Uterus (tissue), 4 donors: Measurements from ENCODE around the gene HID1. TPM values are rescaled to one million over a fixed set of nuclear protein-coding genes. Genes with fewer than 3 reads are reported as not detected.

ENCODE experiments used
- DNase-seq, 2 donors: peaks; one replicate each; pipeline ENCODE4 v3.0.0-alpha.2; 2019 to 2020
- H3K27ac ChIP-seq, 2 donors: fragments of 200-600 bp; sonication (generic); 1 replicate in 1 of 2; 2 replicates in 1 of 2; pipeline ENCODE4 v1.5.1; 2016 to 2018
- H3K27me3 ChIP-seq, 2 donors: fragments of 200-600 bp; sonication (generic); one replicate each; pipeline ENCODE4 v1.5.1; 2018 to 2019; ENCODE audit warnings: control low read depth in 1 of 2
- H3K36me3 ChIP-seq, 2 donors: fragments of 200-600 bp; sonication (generic); one replicate each; pipeline ENCODE4 v1.5.1; 2019; ENCODE audit warnings: control low read depth in 1 of 2
- H3K4me1 ChIP-seq, 2 donors: fragments of 200-600 bp; sonication (generic); one replicate each; pipeline ENCODE4 v1.5.1; 2018 to 2019; ENCODE audit warnings: control low read depth in 1 of 2
- H3K4me3 ChIP-seq, 2 donors: fragments of 200-600 bp; sonication (generic); 1 replicate in 1 of 2; 2 replicates in 1 of 2; pipeline ENCODE4 v1.5.1; 2018 to 2019; ENCODE audit warnings: mild to moderate bottlenecking in 1 of 2
- H3K9me3 ChIP-seq, 2 donors: fragments of 200-600 bp; sonication (generic); one replicate each; pipeline ENCODE4 v1.5.1; 2019; ENCODE audit warnings: control low read depth in 1 of 2
- POLR2A ChIP-seq, 2 donors: fragments of 450-650 bp; IDR thresholded peaks; one replicate each; pipeline ENCODE4 v1.6.1; 2016; ENCODE audit warnings: antibody characterized with exemption in 2 of 2, mild to moderate bottlenecking in 1 of 2, moderate library complexity in 1 of 2
- intact Hi-C: fragments of 100-400 bp; cut with DNase I; formaldehyde crosslinking; loops from one replicate; pipeline ENCODE4 v1.15.1; 2023; ENCODE audit warnings: low total_unique reads
- total RNA-seq, 4 donors: library from RNA; depleted of rRNA in 3 of 4; stranded (reverse); fragments of >200 nt in 3 of 4; gene quantifications; one replicate each; pipeline versions ENCODE4 v1.1.0 to v1.2.4, GENCODE V29; 2014 to 2023
- TF ChIP-seq, protein P1 (sequence below), 4 experiments: fragments of 200-600 bp in 2 of 4; fragments of 450-650 bp in 2 of 4; sonication (generic) in 2 of 4; IDR thresholded peaks; one replicate each; pipeline ENCODE4 v1.5.1; 2016 to 2019; ENCODE audit warnings: antibody characterized with exemption in 4 of 4, mild to moderate bottlenecking in 2 of 4, moderate library complexity in 1 of 4
- donor health status: DM: yes; HTN: yes; CAD: no.

Gene HID1
- total RNA-seq, 4 donors from 2014 or later = 4.4 to 46.2 (median 22.6) TPM

DNA sequence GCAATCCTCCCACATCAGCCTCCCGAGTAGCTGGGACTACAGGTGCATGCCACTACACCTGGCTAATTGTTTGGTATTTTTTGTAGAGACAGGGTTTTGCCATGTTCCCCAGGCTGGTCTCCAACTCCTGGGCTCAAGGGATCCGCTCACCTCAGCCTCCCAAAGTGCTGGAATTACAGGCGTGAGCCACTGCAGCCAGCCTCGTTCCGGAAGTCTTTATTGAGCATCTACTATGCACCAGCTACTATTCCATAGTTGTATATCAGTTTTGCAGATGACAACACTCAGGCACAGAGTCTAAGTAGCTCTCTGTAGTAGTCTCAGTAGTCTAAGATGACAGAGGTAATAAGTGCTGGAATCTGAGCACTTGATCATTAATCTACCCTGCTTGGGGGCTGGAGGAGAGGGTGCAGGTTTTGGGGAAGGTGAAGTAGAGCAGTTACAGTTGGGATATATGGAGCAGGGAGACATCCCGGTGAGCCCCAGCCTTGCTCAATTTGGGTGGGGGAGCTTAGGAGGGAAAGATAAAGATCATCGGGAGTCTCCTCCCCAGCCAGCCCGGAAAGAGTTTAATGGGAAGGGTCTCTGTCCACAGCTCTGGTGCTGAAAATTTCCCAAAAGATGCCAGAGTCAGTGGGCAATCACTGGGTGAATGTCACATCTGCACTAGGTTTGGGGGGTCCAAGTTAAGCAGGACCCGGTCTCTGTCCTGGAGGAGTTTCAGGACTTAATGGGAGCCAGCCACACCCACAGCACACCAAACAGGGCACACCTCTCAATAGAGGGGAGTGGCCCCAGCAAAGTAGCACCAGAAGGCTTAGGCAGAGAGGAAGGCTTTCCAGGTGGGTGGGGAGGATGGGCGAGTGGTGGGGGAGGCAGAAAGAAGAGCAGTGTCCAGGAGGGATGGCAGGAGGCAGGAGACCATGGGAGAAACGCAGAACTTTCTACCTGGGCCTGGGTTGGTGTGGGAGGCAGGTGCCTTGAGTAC, 35.2 kb downstream of the HID1 start:
- intact Hi-C loops = no loop called here
- H3K27me3 ChIP-seq = peaks cover 0 to 29% of the 10 kb centered on the region in 2 donors
- no peak for DNase-seq
- H3K4me1 ChIP-seq = no peaks in the 10 kb centered on the region
- no peaks in the 10 kb centered on the region for H3K9me3 ChIP-seq
- H3K36me3 ChIP-seq = no peaks in the 10 kb centered on the region
- no peak overlapping the region for H3K27ac ChIP-seq
- TF ChIP-seq POLR2A (IDR thresholded peaks at IDR 0.05) = no peak
- TF ChIP-seq, protein P1, sequence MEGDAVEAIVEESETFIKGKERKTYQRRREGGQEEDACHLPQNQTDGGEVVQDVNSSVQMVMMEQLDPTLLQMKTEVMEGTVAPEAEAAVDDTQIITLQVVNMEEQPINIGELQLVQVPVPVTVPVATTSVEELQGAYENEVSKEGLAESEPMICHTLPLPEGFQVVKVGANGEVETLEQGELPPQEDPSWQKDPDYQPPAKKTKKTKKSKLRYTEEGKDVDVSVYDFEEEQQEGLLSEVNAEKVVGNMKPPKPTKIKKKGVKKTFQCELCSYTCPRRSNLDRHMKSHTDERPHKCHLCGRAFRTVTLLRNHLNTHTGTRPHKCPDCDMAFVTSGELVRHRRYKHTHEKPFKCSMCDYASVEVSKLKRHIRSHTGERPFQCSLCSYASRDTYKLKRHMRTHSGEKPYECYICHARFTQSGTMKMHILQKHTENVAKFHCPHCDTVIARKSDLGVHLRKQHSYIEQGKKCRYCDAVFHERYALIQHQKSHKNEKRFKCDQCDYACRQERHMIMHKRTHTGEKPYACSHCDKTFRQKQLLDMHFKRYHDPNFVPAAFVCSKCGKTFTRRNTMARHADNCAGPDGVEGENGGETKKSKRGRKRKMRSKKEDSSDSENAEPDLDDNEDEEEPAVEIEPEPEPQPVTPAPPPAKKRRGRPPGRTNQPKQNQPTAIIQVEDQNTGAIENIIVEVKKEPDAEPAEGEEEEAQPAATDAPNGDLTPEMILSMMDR (IDR thresholded peaks at IDR 0.05) = no peak
- H3K4me3 ChIP-seq = no peak overlapping the region

DNA sequence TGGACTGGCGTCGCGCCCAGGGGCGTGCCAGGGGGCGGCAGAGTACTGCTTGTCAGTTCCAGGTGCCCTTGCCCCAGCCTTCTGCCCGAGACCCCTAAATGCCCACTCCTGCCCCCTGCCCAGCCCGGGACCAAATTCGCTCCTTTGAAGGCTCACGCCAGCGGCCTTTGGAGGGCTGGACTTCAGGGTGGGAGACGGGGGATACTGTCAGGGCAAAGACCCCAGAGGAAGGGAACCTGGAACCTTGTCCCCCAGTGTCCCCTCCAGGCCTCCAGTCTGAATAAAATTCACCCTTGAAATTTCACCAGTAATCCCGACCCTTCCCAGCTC, 36.1 kb downstream of the HID1 start:
- intact Hi-C loops = no loop called here
- Histone ChIP-seq H3K9me3 (no peaks in the 10 kb centered on the region), H3K27ac (no peak overlapping the region), H3K36me3 (no peaks in the 10 kb centered on the region), H3K27me3 (peaks cover 0 to 29% of the 10 kb centered on the region in 2 donors), H3K4me1 (no peaks in the 10 kb centered on the region), H3K4me3 (no peak overlapping the region)
- no peak for TF ChIP-seq POLR2A (IDR thresholded peaks at IDR 0.05)
- TF ChIP-seq, protein P1 (IDR thresholded peaks at IDR 0.05) = no peak
- no peak for DNase-seq

DNA sequence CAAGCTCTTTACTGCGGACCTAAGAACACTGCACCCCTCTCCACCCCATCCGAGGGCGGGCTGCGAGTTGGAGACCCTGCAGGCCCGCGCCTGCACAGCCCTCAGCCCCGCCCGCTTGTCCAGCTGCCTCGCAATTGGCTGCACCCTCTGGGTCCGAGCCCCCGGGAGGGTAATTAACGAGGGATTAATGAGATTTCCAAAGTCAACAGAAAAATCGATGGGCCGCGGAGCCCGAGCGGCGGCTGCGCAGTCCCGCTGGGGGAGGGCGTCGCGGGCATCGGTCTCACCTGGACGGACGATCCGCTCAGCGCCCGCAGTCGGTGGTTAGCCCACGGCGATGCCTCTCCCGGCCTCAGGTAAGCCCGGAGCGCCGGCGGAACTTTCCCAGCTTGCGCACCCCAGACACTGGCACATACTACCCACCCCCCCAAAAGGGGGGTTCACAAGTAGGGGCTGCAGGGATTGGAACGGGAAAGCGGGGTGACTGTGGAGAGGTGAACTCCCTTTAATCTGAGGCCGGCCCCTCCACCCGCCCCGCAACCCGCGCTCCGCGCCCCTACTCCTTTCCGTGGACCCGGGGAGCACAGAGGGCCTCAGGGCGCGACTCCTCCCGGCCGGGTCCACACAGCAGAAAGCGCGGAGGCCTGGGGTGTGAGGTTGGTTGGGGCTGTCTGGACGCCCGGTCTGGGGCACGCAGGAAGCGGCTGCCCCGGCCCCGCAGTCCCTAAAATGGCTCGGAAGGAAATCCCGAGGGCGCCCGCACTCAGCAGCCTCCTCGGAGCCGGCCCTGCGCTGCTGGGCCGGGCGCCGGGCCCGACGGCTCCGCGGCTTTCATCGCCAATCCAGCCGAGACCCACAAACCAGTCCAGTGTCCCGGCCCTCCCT, 36.7 kb downstream of the HID1 start, which contains the start of gene OTOP3:
Gene OTOP3 (plus strand): TSS at position 314 of the 885 bp plus-strand sequence. CDS start 24 bp downstream, at position 338.
- intact Hi-C loops = no loop called here
- Histone ChIP-seq H3K36me3 (no peaks in the 10 kb centered on the region), H3K9me3 (no peaks in the 10 kb centered on the region), H3K27me3 (peaks cover 0 to 29% of the 10 kb centered on the region in 2 donors), H3K4me3 (no peak within 1 kb of the TSS), H3K27ac (no peak within 1 kb of the TSS), H3K4me1 (no peaks in the 10 kb centered on the region)
- TF ChIP-seq, protein P1 (IDR thresholded peaks at IDR 0.05) = no peak
- TF ChIP-seq POLR2A (IDR thresholded peaks at IDR 0.05) = no peak
- no peak for DNase-seq

DNA sequence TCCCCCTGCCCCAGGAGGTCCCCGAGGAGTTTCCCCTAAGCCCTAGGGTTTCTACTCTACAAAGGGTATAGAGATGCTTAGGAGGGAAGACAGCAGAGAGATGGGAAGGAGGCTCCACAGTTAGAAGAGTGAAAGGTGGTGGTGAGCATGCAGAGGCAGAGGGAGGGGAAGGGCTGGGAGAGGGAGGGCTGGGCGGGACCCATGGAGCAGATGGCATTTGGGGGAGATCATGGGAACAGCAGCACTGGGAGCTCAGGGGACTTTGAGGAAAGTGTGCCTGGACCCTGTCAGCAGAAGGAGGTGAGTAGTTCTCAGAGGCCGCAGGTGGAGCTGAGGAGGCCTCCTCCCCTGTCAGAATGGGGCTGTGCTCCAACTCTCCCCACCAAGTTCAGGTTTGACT, 37.5 kb downstream of the HID1 start:
- Histone ChIP-seq H3K27me3 (peaks cover 0 to 29% of the 10 kb centered on the region in 2 donors), H3K27ac (no peak overlapping the region), H3K9me3 (no peaks in the 10 kb centered on the region), H3K4me3 (no peak overlapping the region), H3K36me3 (no peaks in the 10 kb centered on the region), H3K4me1 (no peaks in the 10 kb centered on the region)
- TF ChIP-seq, protein P1 (IDR thresholded peaks at IDR 0.05) = no peak
- intact Hi-C loops = no loop called here
- DNase-seq = no peak
